GM12872 (cell line): ENCODE measurements around the gene SPRY1.

Source experiments
- CTCF ChIP-seq: IDR thresholded peaks from 3 replicates; pipeline ENCODE4 v1.5.1; 2011; ENCODE audit warnings: low read depth, mild to moderate bottlenecking, low read length, moderate library complexity; ENCODE audit not compliant: insufficient read depth

SPRY1 gene

GRCh38 chr4:123412091-123412505 is 15.5 kb downstream of the SPRY1 start:
- TF ChIP-seq CTCF, result no peak

- no peak for TF ChIP-seq CTCF
These were observed 16.3 kb downstream of the SPRY1 start for GRCh38 chr4:123412700-123413512.

GRCh38 chr4:123415576-123415975 is 19.0 kb downstream of the SPRY1 start:
- no peak for TF ChIP-seq CTCF

GRCh38 chr4:123415977-123416376 is 19.4 kb downstream of the SPRY1 start:
- no peak for TF ChIP-seq CTCF

- no peak for TF ChIP-seq CTCF
These were observed 21.2 kb downstream of the SPRY1 start for GRCh38 chr4:123417813-123418212.

GRCh38 chr4:123418351-123418931 is 21.8 kb downstream of the SPRY1 start:
- TF ChIP-seq CTCF, result no peak

GRCh38 chr4:123419885-123420755 is 23.5 kb downstream of the SPRY1 start:
- TF ChIP-seq CTCF, result no peak
